Measurements from ENCODE around the gene ADAM12.

ADAM12 gene

DNA sequence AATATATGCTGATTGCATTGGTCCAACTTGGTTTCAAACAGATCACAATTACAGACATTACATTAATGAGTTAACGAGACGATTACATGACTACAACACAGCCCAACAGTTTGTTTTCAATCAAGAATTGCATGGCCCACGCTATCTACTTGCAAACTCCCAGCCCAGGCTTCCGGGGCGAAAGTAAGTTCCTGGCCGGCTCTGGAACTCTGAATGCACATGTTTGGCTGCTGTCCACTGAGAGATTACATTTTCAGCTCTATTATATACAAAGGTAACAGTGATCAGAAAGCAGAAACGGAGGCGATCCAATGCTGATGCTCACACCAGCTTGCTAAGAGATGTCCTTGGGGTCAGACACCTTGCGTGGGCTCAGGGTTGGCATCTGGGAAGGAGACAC lies 285.6 kb downstream of the ADAM12 start:
- no peak for DNase-seq

GRCh38 chr10:126101736-126102135 lies 286.5 kb downstream of the ADAM12 start:
- DNase-seq: peak; percentile 67 to 71

GRCh38 chr10:126101325-126101724 lies 287.0 kb downstream of the ADAM12 start:
- DNase-seq: no peak

DNA sequence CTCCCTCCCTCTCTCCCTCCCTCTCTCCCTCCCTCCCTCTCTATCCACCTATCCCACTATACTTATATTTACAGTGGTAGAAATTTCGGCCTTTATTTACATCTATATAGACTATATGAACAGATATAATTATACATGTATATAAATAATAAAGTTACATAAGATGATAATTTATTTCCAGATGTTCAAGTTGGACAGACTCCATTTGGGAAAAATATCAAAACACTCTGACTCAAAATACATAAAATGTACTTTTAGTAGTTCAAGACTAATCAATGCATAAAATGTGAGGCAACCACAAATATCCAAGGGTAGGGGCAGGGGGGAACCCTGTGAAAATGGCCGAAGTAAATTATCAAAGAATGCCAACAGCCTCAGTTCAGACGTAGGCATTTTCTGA lies 288.9 kb downstream of the ADAM12 start:
- no peak for DNase-seq

- DNase-seq: no peak
Observed at GRCh38 chr10:126098226-126098581, 290.1 kb downstream of the ADAM12 start.

- DNase-seq: no peak
Observed at GRCh38 chr10:126097558-126098225, 290.6 kb downstream of the ADAM12 start.

DNA sequence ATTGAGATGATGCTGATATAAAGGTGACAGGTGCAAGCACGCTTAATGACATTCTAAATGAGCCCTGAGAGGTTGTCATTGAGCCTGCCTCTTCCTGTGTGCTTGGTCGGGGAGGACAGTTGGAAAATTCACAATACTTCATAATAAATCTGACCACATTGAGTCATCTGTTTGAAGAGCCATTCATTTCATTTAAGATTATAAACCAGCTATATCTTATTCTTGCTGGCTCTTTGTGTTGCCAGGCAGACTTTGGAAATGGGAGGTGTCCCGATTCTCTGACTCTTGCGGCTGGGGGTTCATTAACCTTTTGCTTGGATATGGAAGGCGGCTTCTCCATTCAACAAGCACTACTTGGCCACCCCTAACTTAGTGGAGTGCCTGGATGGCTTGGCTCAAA lies 293.7 kb downstream of the ADAM12 start:
- no peak for DNase-seq

DNA sequence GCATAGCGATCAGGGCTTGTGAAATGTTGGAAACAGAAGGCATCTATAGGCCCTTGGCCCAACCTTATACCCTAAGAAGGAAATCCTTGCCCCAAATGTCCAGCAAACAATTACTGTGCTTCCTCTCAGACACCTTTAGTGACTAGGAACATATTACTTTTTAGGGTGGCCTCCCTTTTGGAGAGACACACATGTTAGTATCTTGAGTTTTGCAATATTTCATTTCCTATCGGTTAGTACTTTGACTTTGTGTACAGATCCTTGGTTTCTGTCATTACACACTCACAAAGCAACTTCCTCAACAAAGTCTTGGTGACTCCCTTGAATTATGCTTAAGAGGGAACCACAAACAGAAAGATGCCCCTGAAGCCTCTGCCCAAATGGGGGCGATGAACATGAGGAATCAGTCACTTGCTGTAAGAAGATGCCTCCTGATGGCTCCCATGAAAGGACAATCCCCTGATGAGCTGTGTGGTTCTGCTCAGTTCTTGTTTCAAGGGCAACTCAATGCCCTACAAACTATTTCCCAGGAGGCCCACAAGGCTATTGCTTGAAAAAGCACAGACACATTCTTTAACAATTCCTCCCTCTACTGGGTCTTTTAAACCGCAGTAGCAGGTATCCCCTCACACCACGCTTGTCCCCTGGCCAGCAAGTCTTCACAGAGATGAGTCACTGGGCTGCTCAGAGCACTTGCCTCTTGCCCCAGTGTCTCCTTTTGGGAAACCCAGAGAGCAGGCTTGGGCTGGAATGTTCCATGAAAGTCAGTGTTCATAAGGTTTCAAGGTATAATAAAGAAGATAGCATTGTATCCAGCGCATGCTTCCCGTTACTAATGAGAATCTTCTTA lies 295.7 kb downstream of the ADAM12 start:
- DNase-seq: peak; percentile 43 to 58

DNA sequence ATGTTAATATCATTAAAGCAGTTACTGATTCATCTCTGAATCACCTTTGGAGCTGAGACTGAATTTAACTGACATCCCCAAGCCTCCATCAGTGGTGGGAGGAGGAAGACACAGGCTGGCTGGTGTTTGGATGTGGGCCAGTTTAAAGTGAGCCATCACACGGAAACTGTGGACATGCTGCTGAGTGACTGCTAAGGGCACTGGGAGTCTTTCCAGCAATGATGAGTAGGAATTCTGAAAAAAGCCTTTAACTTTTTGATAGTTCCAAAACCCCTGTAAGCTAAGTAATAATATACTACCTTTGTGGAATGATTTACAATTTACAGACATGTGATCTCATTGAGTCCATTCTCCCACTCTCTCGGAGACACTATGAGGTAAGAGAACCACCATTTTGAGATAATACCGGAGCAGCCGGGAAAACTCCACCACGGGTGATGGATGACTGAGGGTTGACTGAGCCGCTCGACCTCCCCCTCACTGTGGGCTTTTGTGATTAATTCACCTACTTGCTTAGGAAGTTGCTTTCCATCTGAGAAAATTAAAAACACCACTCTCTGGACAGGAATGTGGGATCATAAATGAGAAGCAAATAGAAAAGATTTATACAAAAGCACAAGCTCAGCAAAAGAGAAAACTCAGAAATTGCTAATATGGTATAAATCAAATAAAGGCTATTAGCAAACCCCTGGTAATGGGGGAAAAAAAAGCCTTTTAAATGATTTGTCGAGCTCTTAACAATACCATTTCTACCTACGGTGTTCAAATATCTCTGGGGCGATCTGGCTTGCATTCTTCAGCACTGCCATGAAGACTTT lies 297.2 kb downstream of the ADAM12 start:
- no peak for DNase-seq

- no peak for DNase-seq
Observed at GRCh38 chr10:126090443-126090842, 297.8 kb downstream of the ADAM12 start.

- no peak for DNase-seq
Observed at GRCh38 chr10:126087796-126088505, 300.3 kb downstream of the ADAM12 start.

GRCh38 chr10:126087153-126087680 lies 301.1 kb downstream of the ADAM12 start:
- DNase-seq: peak in 1 of 2 donors; percentile 21

DNA sequence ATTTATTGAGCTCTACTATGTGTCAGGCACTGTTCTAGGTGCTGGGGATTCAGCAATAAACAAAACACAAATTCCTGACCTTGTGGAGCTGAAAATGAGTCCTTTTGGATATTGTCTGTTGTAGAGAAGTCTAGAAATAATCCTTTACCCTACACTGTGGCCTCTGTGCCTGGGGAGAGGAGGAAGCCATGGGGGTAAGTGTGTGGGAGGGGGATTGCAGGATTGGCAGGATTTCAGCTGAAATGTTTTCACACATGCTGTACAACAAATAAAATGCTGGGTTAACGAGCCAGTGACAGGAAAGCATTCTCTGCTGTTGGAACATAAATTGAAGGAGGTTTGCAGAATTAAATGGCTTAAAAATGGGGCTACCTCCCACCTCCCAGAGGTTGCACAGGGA lies 302.5 kb downstream of the ADAM12 start:
- DNase-seq: peak; percentile 32 to 70

DNA sequence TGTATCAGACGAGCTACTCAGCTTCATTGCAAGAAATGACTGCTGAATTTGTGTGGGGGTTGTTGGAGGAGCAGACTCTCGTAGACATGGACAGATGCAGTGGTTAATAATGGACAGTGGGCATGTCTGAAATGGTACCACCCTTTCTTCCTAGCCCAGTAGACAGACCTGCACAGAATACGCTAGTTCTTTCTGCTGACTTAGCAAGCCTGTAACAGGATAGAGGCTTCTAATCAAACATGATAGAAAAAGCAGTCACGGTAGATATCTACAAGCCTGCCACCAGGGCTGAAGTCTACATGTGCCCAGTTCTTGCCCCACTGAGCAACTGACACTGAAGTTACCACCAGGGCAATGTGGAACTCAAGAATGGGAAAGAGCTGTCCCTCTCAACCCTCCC lies 303.9 kb downstream of the ADAM12 start:
- DNase-seq: no peak

DNA sequence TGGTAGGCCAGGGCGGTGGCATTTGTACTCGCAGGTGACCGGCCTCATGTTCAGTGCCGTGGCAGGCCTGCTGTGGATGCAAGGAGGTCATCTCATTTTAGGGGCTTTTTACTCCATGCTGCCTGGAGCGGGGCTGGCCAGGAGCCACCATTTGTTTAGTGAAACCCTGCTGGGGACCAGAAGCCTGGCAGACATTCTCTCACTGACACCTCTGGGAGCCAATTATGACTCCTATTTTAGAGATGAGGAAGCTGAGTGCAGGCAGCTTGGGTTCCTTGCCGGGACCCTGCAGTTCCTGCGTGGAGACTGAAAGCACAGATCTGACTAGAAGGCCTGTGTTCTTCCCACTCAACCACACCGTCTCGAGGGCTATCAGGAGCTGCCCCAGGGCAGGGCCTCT lies 305.3 kb downstream of the ADAM12 start:
- no peak for DNase-seq

DNA sequence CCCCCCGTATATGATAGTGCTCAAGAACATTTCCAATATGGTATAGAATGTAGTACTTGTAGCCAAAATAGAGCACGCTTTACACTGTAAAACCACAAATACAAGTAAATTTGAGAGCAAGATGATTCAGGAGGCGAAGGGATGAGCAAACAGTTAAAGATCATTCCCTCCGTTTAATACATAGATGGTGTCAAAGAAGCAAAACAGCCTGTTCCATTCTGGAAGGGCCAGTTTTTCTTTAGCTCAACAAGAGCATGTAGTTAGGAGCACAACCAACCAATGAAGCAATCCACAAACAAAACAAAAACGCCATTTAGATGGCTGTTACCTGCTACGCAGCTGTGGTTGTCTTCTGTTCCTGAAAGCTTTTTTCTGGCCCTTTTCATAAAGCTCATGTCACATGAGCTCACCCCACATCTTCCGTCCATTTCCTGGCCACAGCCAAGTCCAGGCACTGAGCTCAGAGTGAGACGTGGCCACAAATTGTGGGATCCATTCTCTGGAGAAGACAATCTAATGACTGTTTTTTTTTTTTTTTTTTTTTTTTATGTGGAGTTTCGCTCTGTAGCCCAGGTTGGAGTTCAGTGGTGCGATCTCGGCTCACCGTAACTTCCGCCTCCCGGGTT lies 306.3 kb downstream of the ADAM12 start:
- no peak for DNase-seq

GRCh38 chr10:126080879-126081411 lies 307.3 kb downstream of the ADAM12 start:
- DNase-seq: no peak

GRCh38 chr10:126080291-126080825 lies 307.9 kb downstream of the ADAM12 start:
- no peak for DNase-seq

DNA sequence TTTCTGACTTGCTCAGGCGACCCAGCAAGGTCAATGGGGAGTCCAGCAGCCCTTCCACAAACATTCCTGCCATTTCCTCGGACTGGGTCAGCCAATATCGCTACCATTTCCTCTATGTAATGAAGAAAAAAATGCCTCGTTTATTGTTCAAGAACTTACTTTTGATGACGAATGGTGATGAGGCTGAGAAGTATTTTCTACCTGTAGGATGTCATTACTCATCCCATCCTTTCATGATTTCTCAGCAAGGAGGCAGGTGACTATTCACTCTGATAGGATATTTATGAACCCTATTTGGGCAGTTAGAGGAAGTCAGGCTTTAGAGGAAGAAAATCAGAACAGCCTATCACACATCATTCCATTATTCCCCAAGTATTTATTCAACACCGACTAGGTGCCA lies 313.3 kb downstream of the ADAM12 start:
- DNase-seq: no peak

GRCh38 chr10:126074291-126074690 lies 314.0 kb downstream of the ADAM12 start:
- peak; percentile 20 to 62 for DNase-seq

GRCh38 chr10:126073606-126074005 lies 314.7 kb downstream of the ADAM12 start:
- DNase-seq: peak; percentile 20 to 47

DNA sequence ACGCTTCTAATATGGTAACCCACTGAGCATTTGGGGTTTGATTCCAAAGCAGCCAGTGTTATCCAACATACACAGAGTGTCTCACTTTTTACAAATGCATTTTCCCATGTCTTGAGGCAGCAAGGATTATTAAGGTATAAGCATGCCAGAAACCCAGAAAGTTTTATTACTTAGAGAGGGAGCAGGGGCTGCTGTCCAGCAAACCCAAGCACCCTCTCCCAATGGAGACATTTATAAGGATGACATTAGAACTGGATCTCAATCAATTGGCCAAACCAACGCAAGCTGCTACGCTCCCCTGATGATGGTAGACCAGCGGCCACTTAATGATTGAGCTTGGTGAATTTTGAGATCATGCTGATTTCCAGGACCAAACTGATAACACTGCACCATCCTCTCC lies 315.7 kb downstream of the ADAM12 start:
- no peak for DNase-seq
